GM23338 (cell line): ENCODE data around the gene ZNF365.
"Not testable (repeated sequence)": the region's sequence is repeated elsewhere in the genome, so short reads cannot be mapped to it uniquely, and the experiment has no call there.

Source experiments
- EZH2 ChIP-seq: fragments of 200-600 bp; sonication (generic); IDR thresholded peaks from one replicate; pipeline ENCODE4 v1.8.0; 2017; ENCODE audit warnings: antibody characterized with exemption, mild to moderate bottlenecking, low read depth; ENCODE audit not compliant: unreplicated experiment
- EZH2phosphoT487 ChIP-seq: fragments of 200-600 bp; sonication (generic); IDR thresholded peaks from one replicate; pipeline ENCODE4 v1.8.1; 2018; ENCODE audit warnings: antibody characterized with exemption; ENCODE audit not compliant: unreplicated experiment
- JUNB ChIP-seq: IDR thresholded peaks from one replicate; pipeline ENCODE4 v1.6.1; 2016; ENCODE audit warnings: antibody characterized with exemption; ENCODE audit not compliant: unreplicated experiment
- NANOG ChIP-seq: IDR thresholded peaks from 2 replicates; pipeline ENCODE4 v1.6.1; 2016; ENCODE audit warnings: antibody characterized with exemption, borderline replicate concordance
- POLR2AphosphoS5 ChIP-seq: IDR thresholded peaks from 2 replicates; pipeline ENCODE4 v1.6.1; 2016; ENCODE audit warnings: antibody characterized with exemption, low read depth
- ZNF331 ChIP-seq: fragments of 250-450 bp; sonication (Bioruptor Pico); IDR thresholded peaks from 2 replicates; pipeline ENCODE4 v1.5.0; 2020; ENCODE audit warnings: low read depth, mild to moderate bottlenecking, moderate library complexity
- TF ChIP-seq, protein P1 (sequence below), 2 experiments: fragments of 200-600 bp in 1 of 2; sonication (generic) in 1 of 2; conservative IDR thresholded peaks; 2 replicates each; pipeline versions ENCODE4 v1.5.1 to v1.6.1; 2016 to 2017; ENCODE audit warnings: antibody characterized with exemption in 2 of 2, low read depth in 2 of 2, mild to moderate bottlenecking in 2 of 2, moderate library complexity in 1 of 2
- TF ChIP-seq, protein P2 (sequence below): IDR thresholded peaks from 2 replicates; pipeline ENCODE4 v1.6.1; 2016; ENCODE audit warnings: antibody characterized with exemption
- TF ChIP-seq, protein P3 (sequence below): IDR thresholded peaks from one replicate; pipeline ENCODE4 v1.6.1; 2018; ENCODE audit warnings: antibody characterized with exemption; ENCODE audit not compliant: unreplicated experiment

- TF ChIP-seq, protein P1, sequence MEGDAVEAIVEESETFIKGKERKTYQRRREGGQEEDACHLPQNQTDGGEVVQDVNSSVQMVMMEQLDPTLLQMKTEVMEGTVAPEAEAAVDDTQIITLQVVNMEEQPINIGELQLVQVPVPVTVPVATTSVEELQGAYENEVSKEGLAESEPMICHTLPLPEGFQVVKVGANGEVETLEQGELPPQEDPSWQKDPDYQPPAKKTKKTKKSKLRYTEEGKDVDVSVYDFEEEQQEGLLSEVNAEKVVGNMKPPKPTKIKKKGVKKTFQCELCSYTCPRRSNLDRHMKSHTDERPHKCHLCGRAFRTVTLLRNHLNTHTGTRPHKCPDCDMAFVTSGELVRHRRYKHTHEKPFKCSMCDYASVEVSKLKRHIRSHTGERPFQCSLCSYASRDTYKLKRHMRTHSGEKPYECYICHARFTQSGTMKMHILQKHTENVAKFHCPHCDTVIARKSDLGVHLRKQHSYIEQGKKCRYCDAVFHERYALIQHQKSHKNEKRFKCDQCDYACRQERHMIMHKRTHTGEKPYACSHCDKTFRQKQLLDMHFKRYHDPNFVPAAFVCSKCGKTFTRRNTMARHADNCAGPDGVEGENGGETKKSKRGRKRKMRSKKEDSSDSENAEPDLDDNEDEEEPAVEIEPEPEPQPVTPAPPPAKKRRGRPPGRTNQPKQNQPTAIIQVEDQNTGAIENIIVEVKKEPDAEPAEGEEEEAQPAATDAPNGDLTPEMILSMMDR (conservative IDR thresholded peaks at IDR 0.05; ENCODE audit: low read depth in 2 of 2): not testable (repeated sequence)
- TF ChIP-seq, protein P2, sequence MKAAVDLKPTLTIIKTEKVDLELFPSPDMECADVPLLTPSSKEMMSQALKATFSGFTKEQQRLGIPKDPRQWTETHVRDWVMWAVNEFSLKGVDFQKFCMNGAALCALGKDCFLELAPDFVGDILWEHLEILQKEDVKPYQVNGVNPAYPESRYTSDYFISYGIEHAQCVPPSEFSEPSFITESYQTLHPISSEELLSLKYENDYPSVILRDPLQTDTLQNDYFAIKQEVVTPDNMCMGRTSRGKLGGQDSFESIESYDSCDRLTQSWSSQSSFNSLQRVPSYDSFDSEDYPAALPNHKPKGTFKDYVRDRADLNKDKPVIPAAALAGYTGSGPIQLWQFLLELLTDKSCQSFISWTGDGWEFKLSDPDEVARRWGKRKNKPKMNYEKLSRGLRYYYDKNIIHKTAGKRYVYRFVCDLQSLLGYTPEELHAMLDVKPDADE: not testable (repeated sequence)
- TF ChIP-seq POLR2AphosphoS5; NANOG; EZH2phosphoT487; EZH2; ZNF331 (CRISPR knock-in tag); JUNB: not testable (repeated sequence)
- TF ChIP-seq, protein P3, sequence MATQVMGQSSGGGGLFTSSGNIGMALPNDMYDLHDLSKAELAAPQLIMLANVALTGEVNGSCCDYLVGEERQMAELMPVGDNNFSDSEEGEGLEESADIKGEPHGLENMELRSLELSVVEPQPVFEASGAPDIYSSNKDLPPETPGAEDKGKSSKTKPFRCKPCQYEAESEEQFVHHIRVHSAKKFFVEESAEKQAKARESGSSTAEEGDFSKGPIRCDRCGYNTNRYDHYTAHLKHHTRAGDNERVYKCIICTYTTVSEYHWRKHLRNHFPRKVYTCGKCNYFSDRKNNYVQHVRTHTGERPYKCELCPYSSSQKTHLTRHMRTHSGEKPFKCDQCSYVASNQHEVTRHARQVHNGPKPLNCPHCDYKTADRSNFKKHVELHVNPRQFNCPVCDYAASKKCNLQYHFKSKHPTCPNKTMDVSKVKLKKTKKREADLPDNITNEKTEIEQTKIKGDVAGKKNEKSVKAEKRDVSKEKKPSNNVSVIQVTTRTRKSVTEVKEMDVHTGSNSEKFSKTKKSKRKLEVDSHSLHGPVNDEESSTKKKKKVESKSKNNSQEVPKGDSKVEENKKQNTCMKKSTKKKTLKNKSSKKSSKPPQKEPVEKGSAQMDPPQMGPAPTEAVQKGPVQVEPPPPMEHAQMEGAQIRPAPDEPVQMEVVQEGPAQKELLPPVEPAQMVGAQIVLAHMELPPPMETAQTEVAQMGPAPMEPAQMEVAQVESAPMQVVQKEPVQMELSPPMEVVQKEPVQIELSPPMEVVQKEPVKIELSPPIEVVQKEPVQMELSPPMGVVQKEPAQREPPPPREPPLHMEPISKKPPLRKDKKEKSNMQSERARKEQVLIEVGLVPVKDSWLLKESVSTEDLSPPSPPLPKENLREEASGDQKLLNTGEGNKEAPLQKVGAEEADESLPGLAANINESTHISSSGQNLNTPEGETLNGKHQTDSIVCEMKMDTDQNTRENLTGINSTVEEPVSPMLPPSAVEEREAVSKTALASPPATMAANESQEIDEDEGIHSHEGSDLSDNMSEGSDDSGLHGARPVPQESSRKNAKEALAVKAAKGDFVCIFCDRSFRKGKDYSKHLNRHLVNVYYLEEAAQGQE: not testable (repeated sequence)
These were observed 16.0 kb upstream of the ZNF365 start for GRCh38 chr10:62358151-62358550.
